NCI-H748 treated with DMSO at 0.1 percent for 48 hours (cell line): ENCODE measurements around the gene ILRUN.
"Not testable (repeated sequence)": the region's sequence is repeated elsewhere in the genome, so short reads cannot be mapped to it uniquely, and the experiment has no call there.

Experiments used
- DNase-seq: peaks from one replicate; lab custom pipeline; 2025; lab: John Stamatoyannopoulos, UW

The ILRUN gene

GRCh38 chr6:34664256-34664971, 32.2 kb downstream of the ILRUN start:
- DNase-seq, result no peak

GRCh38 chr6:34663831-34664255, 32.7 kb downstream of the ILRUN start:
- no peak for DNase-seq

GRCh38 chr6:34663371-34663770, 33.2 kb downstream of the ILRUN start:
- DNase-seq, result no peak

- DNase-seq, result no peak
Measured at GRCh38 chr6:34661357-34661756, 35.2 kb downstream of the ILRUN start.

- no peak for DNase-seq
Measured at GRCh38 chr6:34658605-34659265, 37.8 kb downstream of the ILRUN start.

GRCh38 chr6:34657979-34658480, 38.5 kb downstream of the ILRUN start:
- DNase-seq, result not testable (repeated sequence)

- peak; percentile 66 for DNase-seq
Measured at GRCh38 chr6:34657307-34657978, 39.1 kb downstream of the ILRUN start.

GRCh38 chr6:34657037-34657306, 39.6 kb downstream of the ILRUN start:
- no peak for DNase-seq

- DNase-seq, result peak; percentile 100
Measured at GRCh38 chr6:34656378-34657036, 40.1 kb downstream of the ILRUN start.

- DNase-seq, result not testable (repeated sequence)
Measured at GRCh38 chr6:34655876-34656377, 40.6 kb downstream of the ILRUN start.

- DNase-seq, result no peak
Measured at GRCh38 chr6:34654061-34654710, 42.4 kb downstream of the ILRUN start.

- DNase-seq, result no peak
Measured at GRCh38 chr6:34652263-34652662, 44.3 kb downstream of the ILRUN start.

GRCh38 chr6:34650823-34651222, 45.7 kb downstream of the ILRUN start:
- no peak for DNase-seq

- DNase-seq, result not testable (repeated sequence)
Measured at GRCh38 chr6:34650232-34650631, 46.3 kb downstream of the ILRUN start.

- no peak for DNase-seq
Measured at GRCh38 chr6:34648806-34649205, 47.8 kb downstream of the ILRUN start.
